Heart left ventricle (tissue), 13 donors: ENCODE measurements around the gene SLC9A5.
A peak's percentile ranks its signal among the peaks of the same experiment; 100 is the strongest.

ENCODE experiments used
- CTCF ChIP-seq, 12 donors: fragments of 200-600 bp; sonication (generic) in 4 of 12; IDR thresholded peaks; one replicate each; pipeline versions ENCODE4 v1.5.0 to v1.8.0; 2018 to 2022; ENCODE audit warnings: antibody characterized with exemption in 12 of 12, mild to moderate bottlenecking in 5 of 12
- POLR2A ChIP-seq, 2 donors: fragments of 450-650 bp; IDR thresholded peaks; one replicate each; pipeline ENCODE4 v1.6.1; 2017; ENCODE audit warnings: antibody characterized with exemption in 2 of 2, mild to moderate bottlenecking in 2 of 2, moderate library complexity in 2 of 2
- donor health status: ischemic (EF 13 %, LVEDD 7.1; RV severe dilation, severe dysfunction).
- donor health status: DM: no; HTN: yes; CAD: no.
- donor health status: DM: no; HTN: no; CAD: no.
- donor health status: ischemic (EF 25% LVEDD 6.9; RV normal size, moderate dysfunction).
- donor health status: ischemic (EF 25% LVEDD 5.7; RV mildly dilated, moderate dysfunction).
- donor health status: ischemic (EF 35%, LVEDD 5.7; RV mildly dilated, moderate dysfunction).
- donor health status: nonischemic (EF 11% LVEDD 7.7; RV severe dilation, severe dysfunction).
- donor health status: DM: yes; HTN: yes; CAD: no.
- donor health status: PGD.
- donor health status: ischemic (EF 29% LVEDD 5.4; RV normal size, mild dysfunction).
- donor health status: nonischemic (EF 23%, LVEDD 6.1; RV moderate dilation, normal function).

GRCh38 chr16:67279296-67280089 lies 30.7 kb downstream of the SLC9A5 start, which contains the start of gene PLEKHG4:
- TF ChIP-seq CTCF (IDR thresholded peaks at IDR 0.05) (peak; percentile 24 to 81 (median 64)), POLR2A (IDR thresholded peaks at IDR 0.05) (no peak)
